Endodermal cell (in vitro differentiated cells): Measurements from ENCODE around the gene MIER2. TPM values are rescaled to one million over a fixed set of nuclear protein-coding genes. Genes with fewer than 3 reads are reported as not detected.

Experiments used
- DNase-seq: peaks from one replicate; pipeline ENCODE4 v3.0.0-alpha.2; 2017
- H3K27ac ChIP-seq: 2 replicates; pipeline ENCODE4 v1.5.1; 2013; ENCODE audit warnings: mild to moderate bottlenecking, low read depth, low read length, moderate library complexity
- H3K27me3 ChIP-seq: 2 replicates; pipeline ENCODE4 v1.6.1; 2013; ENCODE audit warnings: mild to moderate bottlenecking, low read length, moderate library complexity; ENCODE audit not compliant: insufficient read depth, control insufficient read depth, poor library complexity, severe bottlenecking
- H3K36me3 ChIP-seq: 2 replicates; pipeline ENCODE4 v1.7.0; 2013; ENCODE audit warnings: mild to moderate bottlenecking, low read length, moderate library complexity; ENCODE audit not compliant: control insufficient read depth, insufficient read depth
- H3K4me1 ChIP-seq: one replicate; pipeline ENCODE4 v1.7.0; 2013; ENCODE audit warnings: low read length; ENCODE audit not compliant: control insufficient read depth, insufficient read depth
- H3K4me3 ChIP-seq: 2 replicates; pipeline ENCODE4 v1.5.1; 2013; ENCODE audit warnings: mild to moderate bottlenecking, low read length, moderate library complexity
- H3K9ac ChIP-seq: 2 replicates; pipeline ENCODE4 v1.6.1; 2013; ENCODE audit warnings: mild to moderate bottlenecking, low read length, moderate library complexity; ENCODE audit not compliant: poor library complexity, severe bottlenecking; ENCODE audit errors: extremely low read depth
- H3K9me3 ChIP-seq: 2 replicates; pipeline ENCODE4 v1.6.1; 2013; ENCODE audit warnings: mild to moderate bottlenecking, low read length, moderate library complexity; ENCODE audit not compliant: control insufficient read depth
- H3K27ac Mint-ChIP-seq: 2 replicates; pipeline ENCODE4 v1.8.0; 2020; ENCODE audit warnings: mixed read lengths
- H3K27me3 Mint-ChIP-seq: 2 replicates; pipeline ENCODE4 v1.8.0; 2021; ENCODE audit warnings: mild to moderate bottlenecking, mixed read lengths; ENCODE audit not compliant: insufficient read depth
- H3K36me3 Mint-ChIP-seq: 2 replicates; pipeline ENCODE4 v1.8.0; 2020; ENCODE audit warnings: low read depth, mixed read lengths
- H3K4me1 Mint-ChIP-seq: 2 replicates; pipeline ENCODE4 v1.8.0; 2020; ENCODE audit warnings: mixed read lengths
- H3K4me3 Mint-ChIP-seq: 2 replicates; pipeline ENCODE4 v1.8.0; 2020; ENCODE audit warnings: mild to moderate bottlenecking, moderate library complexity, mixed read lengths
- H3K9me3 Mint-ChIP-seq: 2 replicates; pipeline ENCODE4 v1.8.0; 2020; ENCODE audit warnings: mild to moderate bottlenecking, mixed read lengths
- WGBS, 2 experiments: methylation state at CpG; one replicate each; pipeline versions ENCODE4 v1.1.5 to v1.1.7; 2013; ENCODE audit warnings: missing lambda C conversion rate in 2 of 2, mixed read lengths in 1 of 2; ENCODE audit not compliant: insufficient coverage in 1 of 2, insufficient read length in 1 of 2; 5-methylcytosine and 5-hydroxymethylcytosine counted together
- total RNA-seq, 2 donors: library from RNA; stranded (reverse); fragmentation: NEBNext Ultra II Directional in 1 of 2; extraction: Animal tissue kit (Norgen Biotek cat#: 25700) in 1 of 2; gene quantifications; 2 replicates in 1 of 2; 3 replicates in 1 of 2; pipeline ENCODE4 v1.2.1, GENCODE V29; 2021
- TF ChIP-seq, protein P1 (sequence below): fragments of 200-600 bp; sonication (generic); conservative IDR thresholded peaks from 2 replicates; pipeline ENCODE4 v1.5.0; 2021; ENCODE audit warnings: antibody characterized with exemption, mild to moderate bottlenecking

Gene MIER2
- total RNA-seq, 2 donors from 2014 or later: 50.5 to 51.3 TPM

DNA sequence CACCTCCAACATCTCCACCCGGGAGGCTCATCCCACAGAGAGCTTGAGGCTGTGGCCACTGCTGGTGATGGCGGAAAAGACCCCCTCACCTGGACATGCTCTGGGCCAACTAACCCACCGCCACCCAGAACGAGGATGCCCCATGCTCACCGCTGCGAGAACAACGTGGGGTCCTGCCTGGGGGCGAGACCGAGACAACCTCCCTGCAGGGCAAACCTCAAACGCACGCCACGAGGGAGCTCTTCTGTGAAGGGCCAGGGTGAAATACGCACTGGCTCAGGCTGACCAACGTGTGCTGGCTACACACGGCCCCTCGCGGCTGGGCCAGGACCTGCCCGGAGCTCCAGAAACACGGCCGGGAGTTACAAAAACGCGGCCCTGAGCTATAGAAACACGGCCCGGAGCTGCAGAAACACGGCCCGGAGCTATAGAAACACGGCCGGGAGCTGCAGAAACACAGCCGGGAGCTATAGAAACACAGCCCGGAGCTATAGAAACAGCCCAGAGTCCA, 34.4 kb downstream of the MIER2 start:
- H3K27me3 ChIP-seq: no peaks in the 10 kb centered on the region
- H3K9me3 Mint-ChIP-seq: no peaks in the 10 kb centered on the region
- no peak for DNase-seq
- peak overlapping the region; percentile 35 for H3K27ac Mint-ChIP-seq
- H3K27me3 Mint-ChIP-seq: no peaks in the 10 kb centered on the region
- no peaks in the 10 kb centered on the region for H3K9me3 ChIP-seq
- H3K36me3 Mint-ChIP-seq: peaks cover 57% of the 10 kb centered on the region
- TF ChIP-seq, protein P1, sequence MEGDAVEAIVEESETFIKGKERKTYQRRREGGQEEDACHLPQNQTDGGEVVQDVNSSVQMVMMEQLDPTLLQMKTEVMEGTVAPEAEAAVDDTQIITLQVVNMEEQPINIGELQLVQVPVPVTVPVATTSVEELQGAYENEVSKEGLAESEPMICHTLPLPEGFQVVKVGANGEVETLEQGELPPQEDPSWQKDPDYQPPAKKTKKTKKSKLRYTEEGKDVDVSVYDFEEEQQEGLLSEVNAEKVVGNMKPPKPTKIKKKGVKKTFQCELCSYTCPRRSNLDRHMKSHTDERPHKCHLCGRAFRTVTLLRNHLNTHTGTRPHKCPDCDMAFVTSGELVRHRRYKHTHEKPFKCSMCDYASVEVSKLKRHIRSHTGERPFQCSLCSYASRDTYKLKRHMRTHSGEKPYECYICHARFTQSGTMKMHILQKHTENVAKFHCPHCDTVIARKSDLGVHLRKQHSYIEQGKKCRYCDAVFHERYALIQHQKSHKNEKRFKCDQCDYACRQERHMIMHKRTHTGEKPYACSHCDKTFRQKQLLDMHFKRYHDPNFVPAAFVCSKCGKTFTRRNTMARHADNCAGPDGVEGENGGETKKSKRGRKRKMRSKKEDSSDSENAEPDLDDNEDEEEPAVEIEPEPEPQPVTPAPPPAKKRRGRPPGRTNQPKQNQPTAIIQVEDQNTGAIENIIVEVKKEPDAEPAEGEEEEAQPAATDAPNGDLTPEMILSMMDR: no peak
- H3K4me3 ChIP-seq: no peak overlapping the region
- H3K4me1 ChIP-seq: no peaks in the 10 kb centered on the region
- H3K9ac ChIP-seq: no peak overlapping the region
- H3K36me3 ChIP-seq: peaks cover 47% of the 10 kb centered on the region
- WGBS, 2 experiments: 71 to 86% methylated on average over 20 to 30 of the region's 30 CpGs
- no peak overlapping the region for H3K27ac ChIP-seq
- peaks cover 5% of the 10 kb centered on the region for H3K4me1 Mint-ChIP-seq
- no peak overlapping the region for H3K4me3 Mint-ChIP-seq

DNA sequence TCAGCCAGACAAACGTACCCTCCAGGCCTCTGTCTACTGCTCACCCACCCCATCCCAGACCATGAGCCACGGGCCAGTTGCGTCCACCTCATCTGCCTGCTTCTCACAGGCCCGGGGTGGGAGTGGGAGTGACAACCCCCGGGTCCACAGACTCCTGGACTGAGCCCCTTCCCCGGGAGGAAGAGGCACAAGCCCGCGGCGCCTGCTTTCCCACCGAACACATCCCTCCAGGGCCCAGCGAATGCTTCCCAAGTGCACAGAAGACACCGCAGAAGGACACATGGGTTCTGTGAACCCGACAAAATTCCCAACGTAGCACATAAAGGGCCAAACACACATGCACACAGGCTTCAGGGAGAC, 35.4 kb downstream of the MIER2 start:
- Mint-ChIP-seq H3K9me3 (no peaks in the 10 kb centered on the region), H3K36me3 (peaks cover 53% of the 10 kb centered on the region), H3K27me3 (no peaks in the 10 kb centered on the region), H3K4me1 (peaks cover 5% of the 10 kb centered on the region), H3K27ac (peak overlapping the region; percentile 26), H3K4me3 (no peak overlapping the region)
- H3K4me1 ChIP-seq: no peaks in the 10 kb centered on the region
- H3K4me3 ChIP-seq: no peak overlapping the region
- H3K9me3 ChIP-seq: no peaks in the 10 kb centered on the region
- no peak for DNase-seq
- 96 to 99% methylated on average over 11 to 14 of the region's 14 CpGs for WGBS, 2 experiments
- no peak overlapping the region for H3K27ac ChIP-seq
- TF ChIP-seq, protein P1: no peak
- no peaks in the 10 kb centered on the region for H3K27me3 ChIP-seq
- H3K9ac ChIP-seq: no peak overlapping the region
- peaks cover 48% of the 10 kb centered on the region for H3K36me3 ChIP-seq

DNA sequence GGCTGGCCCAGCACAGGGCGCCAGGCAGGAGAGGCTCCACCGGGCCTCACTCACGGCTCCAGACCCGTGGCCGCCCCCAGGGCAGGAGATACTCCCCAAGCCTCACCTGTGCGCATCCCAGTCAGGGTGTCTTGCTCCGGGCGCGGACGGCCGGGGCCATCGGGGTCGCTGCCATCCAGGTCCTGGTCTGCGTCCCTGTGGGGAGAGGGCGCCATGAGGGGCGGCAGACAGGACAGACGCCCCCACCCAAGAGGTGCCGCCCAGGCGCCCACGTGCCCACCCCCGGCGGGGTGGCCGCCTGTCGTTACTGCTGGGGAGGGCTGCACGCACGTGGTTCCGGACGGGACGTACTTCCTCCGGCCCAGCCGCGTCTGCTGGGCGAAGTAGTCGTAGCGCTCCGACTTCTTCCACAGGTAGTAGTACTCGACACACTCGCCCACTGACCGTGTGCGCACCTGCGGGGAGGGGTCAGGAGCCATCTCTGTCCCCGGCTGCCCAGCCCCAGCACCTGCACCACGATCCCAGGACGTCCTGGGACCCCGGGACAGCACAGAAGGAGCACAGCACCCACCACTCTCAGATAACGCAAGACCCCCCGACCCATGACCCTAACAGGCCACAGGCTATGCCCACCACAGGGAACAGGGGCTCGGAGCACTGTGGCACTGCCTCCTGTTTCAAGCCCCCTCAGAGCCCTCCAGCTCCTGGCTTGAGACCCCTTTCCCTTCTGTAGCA, 36.0 kb downstream of the MIER2 start:
- H3K9me3 Mint-ChIP-seq: no peaks in the 10 kb centered on the region
- H3K36me3 Mint-ChIP-seq: peaks cover 47% of the 10 kb centered on the region
- peak overlapping the region; percentile 26 for H3K27ac Mint-ChIP-seq
- H3K27me3 ChIP-seq: no peaks in the 10 kb centered on the region
- no peak overlapping the region for H3K4me3 ChIP-seq
- peaks cover 43% of the 10 kb centered on the region for H3K36me3 ChIP-seq
- H3K27me3 Mint-ChIP-seq: no peaks in the 10 kb centered on the region
- no peak for DNase-seq
- WGBS, 2 experiments: 95 to 98% methylated on average over 42 to 48 of the region's 48 CpGs
- H3K4me1 Mint-ChIP-seq: peaks cover 5% of the 10 kb centered on the region
- no peak overlapping the region for H3K4me3 Mint-ChIP-seq
- no peaks in the 10 kb centered on the region for H3K4me1 ChIP-seq
- TF ChIP-seq, protein P1: no peak
- no peak overlapping the region for H3K27ac ChIP-seq
- no peaks in the 10 kb centered on the region for H3K9me3 ChIP-seq
- no peak overlapping the region for H3K9ac ChIP-seq
